H9 (cell line): ENCODE measurements around the gene DNAH8. TPM values are rescaled to one million over a fixed set of nuclear protein-coding genes. Genes with fewer than 3 reads are reported as not detected.

Experiments used
- DNase-seq: peaks from one replicate; pipeline ENCODE4 v3.0.0-alpha.2; 2017
- H2AFZ ChIP-seq: one replicate; pipeline ENCODE4 v1.6.1; 2013; ENCODE audit warnings: mild to moderate bottlenecking, low read length, control low read depth, moderate library complexity
- H2AK5ac ChIP-seq: 2 replicates; pipeline ENCODE4 v1.6.1; 2013; ENCODE audit warnings: low read length, control low read depth, mixed read lengths; ENCODE audit not compliant: insufficient read length
- H2BK120ac ChIP-seq: one replicate; pipeline ENCODE4 v1.6.1; 2013; ENCODE audit warnings: low read depth, mild to moderate bottlenecking, low read length, control low read depth, inconsistent platforms; ENCODE audit not compliant: poor library complexity, severe bottlenecking
- H2BK12ac ChIP-seq: 2 replicates; pipeline ENCODE4 v1.6.1; 2013; ENCODE audit warnings: low read length, control low read depth, mixed read lengths, low read depth; ENCODE audit not compliant: insufficient read length
- H2BK15ac ChIP-seq: 2 replicates; pipeline ENCODE4 v1.6.1; 2013; ENCODE audit warnings: low read depth, low read length, control low read depth
- H2BK20ac ChIP-seq: one replicate; pipeline ENCODE4 v1.6.1; 2013; ENCODE audit warnings: low read depth, mild to moderate bottlenecking, low read length, control low read depth, inconsistent platforms; ENCODE audit not compliant: poor library complexity, severe bottlenecking
- H2BK5ac ChIP-seq: 2 replicates; pipeline ENCODE4 v1.6.1; 2013; ENCODE audit warnings: low read length, control low read depth, mixed read lengths; ENCODE audit not compliant: insufficient read length
- H3K14ac ChIP-seq: 2 replicates; pipeline ENCODE4 v1.6.1; 2013; ENCODE audit warnings: low read length, control low read depth; ENCODE audit not compliant: insufficient read depth
- H3K18ac ChIP-seq: 2 replicates; pipeline ENCODE4 v1.6.1; 2013; ENCODE audit warnings: low read depth, mild to moderate bottlenecking, mixed read lengths, low read length, control low read depth; ENCODE audit not compliant: insufficient read length
- H3K23ac ChIP-seq: 2 replicates; pipeline ENCODE4 v1.6.1; 2013; ENCODE audit warnings: low read length, control low read depth, mixed read lengths, low read depth; ENCODE audit not compliant: insufficient read length
- H3K23me2 ChIP-seq: 2 replicates; pipeline ENCODE4 v1.6.1; 2013; ENCODE audit warnings: low read depth, mild to moderate bottlenecking, mixed read lengths, low read length, control low read depth; ENCODE audit not compliant: insufficient read length, poor library complexity, severe bottlenecking
- H3K27ac ChIP-seq: 2 replicates; pipeline ENCODE4 v1.5.1; 2013; ENCODE audit warnings: low read length, control low read depth, mixed read lengths, low read depth; ENCODE audit not compliant: insufficient read length
- H3K27me3 ChIP-seq: 2 replicates; pipeline ENCODE4 v1.6.1; 2013; ENCODE audit warnings: low read length, control low read depth, inconsistent platforms; ENCODE audit not compliant: insufficient read depth
- H3K4ac ChIP-seq: 2 replicates; pipeline ENCODE4 v1.6.1; 2013; ENCODE audit warnings: low read depth, mild to moderate bottlenecking, control low read depth, inconsistent platforms, low read length, moderate library complexity
- H3K4me1 ChIP-seq: 2 replicates; pipeline ENCODE4 v1.6.1; 2013; ENCODE audit warnings: low read length, control low read depth, inconsistent platforms; ENCODE audit not compliant: insufficient read depth
- H3K4me2 ChIP-seq: 2 replicates; pipeline ENCODE4 v1.6.1; 2013; ENCODE audit warnings: low read length, control low read depth, mixed read lengths; ENCODE audit not compliant: insufficient read length, insufficient read depth
- H3K56ac ChIP-seq: 2 replicates; pipeline ENCODE4 v1.6.1; 2013; ENCODE audit warnings: low read depth, mild to moderate bottlenecking, mixed read lengths, low read length, control low read depth; ENCODE audit not compliant: insufficient read length
- H3K79me1 ChIP-seq: 2 replicates; pipeline ENCODE4 v1.6.1; 2013; ENCODE audit warnings: low read depth, mild to moderate bottlenecking, moderate library complexity, low read length, control low read depth, inconsistent platforms; ENCODE audit not compliant: insufficient read depth, poor library complexity, severe bottlenecking
- H3K79me2 ChIP-seq: 2 replicates; pipeline ENCODE4 v1.6.1; 2013; ENCODE audit warnings: low read length, control low read depth, inconsistent platforms; ENCODE audit not compliant: insufficient read depth
- H3K9ac ChIP-seq: 2 replicates; pipeline ENCODE4 v1.6.1; 2013; ENCODE audit warnings: low read length, control low read depth, mixed read lengths; ENCODE audit not compliant: insufficient read length; ENCODE audit errors: extremely low read depth
- H3K9me3 ChIP-seq: one replicate; pipeline ENCODE4 v1.6.1; 2013; ENCODE audit warnings: low read depth, low read length, inconsistent platforms; ENCODE audit not compliant: control insufficient read depth
- H3T11ph ChIP-seq: one replicate; pipeline ENCODE4 v1.6.1; 2013; ENCODE audit warnings: mild to moderate bottlenecking, low read length, control low read depth, inconsistent platforms
- H4K20me1 ChIP-seq: one replicate; pipeline ENCODE4 v1.6.1; 2013; ENCODE audit not compliant: control insufficient read depth, insufficient read length, insufficient read depth
- H4K5ac ChIP-seq: 2 replicates; pipeline ENCODE4 v1.6.1; 2013; ENCODE audit warnings: low read depth, mild to moderate bottlenecking, mixed read lengths, low read length, control low read depth; ENCODE audit not compliant: insufficient read length
- H4K8ac ChIP-seq: replicated peaks from 2 replicates; pipeline ENCODE4 v1.6.1; 2013; ENCODE audit warnings: low read length, control low read depth, mixed read lengths, low read depth; ENCODE audit not compliant: insufficient read length
- H4K91ac ChIP-seq: 2 replicates; pipeline ENCODE4 v1.6.1; 2013; ENCODE audit warnings: low read depth, mild to moderate bottlenecking, moderate library complexity, mixed read lengths, low read length, control low read depth; ENCODE audit not compliant: insufficient read length
- H3K27ac Mint-ChIP-seq, 3 experiments: 2 replicates in 2 of 3; 3 replicates in 1 of 3; pipeline ENCODE4 v1.8.0; 2020 to 2021; ENCODE audit warnings: mixed read lengths in 3 of 3, mild to moderate bottlenecking in 1 of 3, moderate library complexity in 1 of 3
- H3K27me3 Mint-ChIP-seq: 2 replicates; pipeline ENCODE4 v1.8.0; 2021; ENCODE audit warnings: low read depth, mild to moderate bottlenecking, moderate library complexity, mixed read lengths
- H3K36me3 Mint-ChIP-seq, 3 experiments: 2 replicates in 2 of 3; 3 replicates in 1 of 3; pipeline ENCODE4 v1.8.0; 2020 to 2021; ENCODE audit warnings: low read depth in 3 of 3, mixed read lengths in 3 of 3; ENCODE audit not compliant: insufficient read depth in 1 of 3
- H3K4me1 Mint-ChIP-seq, 2 experiments: 2 replicates each; pipeline ENCODE4 v1.8.0; 2020; ENCODE audit warnings: mixed read lengths in 2 of 2
- H3K4me3 Mint-ChIP-seq, 2 experiments: 2 replicates in 1 of 2; 3 replicates in 1 of 2; pipeline ENCODE4 v1.8.0; 2020 to 2021; ENCODE audit warnings: mild to moderate bottlenecking in 2 of 2, mixed read lengths in 2 of 2, moderate library complexity in 1 of 2
- H3K9me3 Mint-ChIP-seq, 2 experiments: 2 replicates in 1 of 2; 3 replicates in 1 of 2; pipeline ENCODE4 v1.8.0; 2020; ENCODE audit warnings: mild to moderate bottlenecking in 2 of 2, mixed read lengths in 2 of 2, moderate library complexity in 1 of 2
- WGBS: extraction: QIAGEN DNeasy Blood & Tissue Kit; methylation state at CpG from one replicate; pipeline ENCODE4 v1.1.7; 2013; ENCODE audit warnings: missing lambda C conversion rate, low lambda C conversion rate, mixed read lengths; ENCODE audit not compliant: insufficient read length; ENCODE audit errors: extremely low coverage; 5-methylcytosine and 5-hydroxymethylcytosine counted together
- total RNA-seq: library from RNA; stranded (reverse); gene quantifications from 2 replicates; pipeline ENCODE4 v1.2.1, GENCODE V29; 2021
- TF ChIP-seq, protein P1 (sequence below): fragments of 200-600 bp; sonication (generic); conservative IDR thresholded peaks from 3 replicates; pipeline ENCODE4 v1.8.0; 2021; ENCODE audit warnings: antibody characterized with exemption, mild to moderate bottlenecking

The DNAH8 gene
- total RNA-seq, 1 experiment from 2014 or later, result not detected

DNA sequence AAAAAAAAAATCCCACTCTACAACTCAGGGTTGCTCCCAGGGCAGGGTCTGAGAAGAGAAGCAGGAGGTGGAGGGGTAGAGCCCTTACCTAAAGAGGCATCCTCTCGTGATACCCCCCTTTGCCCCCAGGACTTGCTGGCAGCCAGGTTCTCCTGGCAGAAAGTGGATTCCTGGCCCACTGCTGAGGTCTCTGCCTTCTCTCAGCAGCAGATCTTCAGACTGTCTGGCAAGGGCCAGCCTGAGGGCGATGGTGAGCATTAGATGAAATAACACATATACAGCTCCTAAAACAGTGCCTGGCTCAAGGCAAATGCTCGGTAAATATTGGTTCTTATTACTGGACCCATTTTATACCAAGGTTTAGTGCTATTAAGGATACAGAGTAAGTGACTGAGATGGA lies 328.7 kb downstream of the DNAH8 start:
- H2BK15ac ChIP-seq, result no peak overlapping the region
- H3K4me2 ChIP-seq, result no peak overlapping the region
- H3K4me1 Mint-ChIP-seq, result peaks cover 2 to 3% of the 10 kb centered on the region in 2 experiments; a peak in 2 of 4 replicates
- no peak overlapping the region for H2AK5ac ChIP-seq
- no peak overlapping the region for H2BK5ac ChIP-seq
- H3K4me1 ChIP-seq, result no peaks in the 10 kb centered on the region
- H3K79me1 ChIP-seq, result no peaks in the 10 kb centered on the region
- no peak overlapping the region for H3K4ac ChIP-seq
- no peak overlapping the region for H4K8ac ChIP-seq
- no peak overlapping the region for H3K27ac ChIP-seq
- TF ChIP-seq, protein P1, sequence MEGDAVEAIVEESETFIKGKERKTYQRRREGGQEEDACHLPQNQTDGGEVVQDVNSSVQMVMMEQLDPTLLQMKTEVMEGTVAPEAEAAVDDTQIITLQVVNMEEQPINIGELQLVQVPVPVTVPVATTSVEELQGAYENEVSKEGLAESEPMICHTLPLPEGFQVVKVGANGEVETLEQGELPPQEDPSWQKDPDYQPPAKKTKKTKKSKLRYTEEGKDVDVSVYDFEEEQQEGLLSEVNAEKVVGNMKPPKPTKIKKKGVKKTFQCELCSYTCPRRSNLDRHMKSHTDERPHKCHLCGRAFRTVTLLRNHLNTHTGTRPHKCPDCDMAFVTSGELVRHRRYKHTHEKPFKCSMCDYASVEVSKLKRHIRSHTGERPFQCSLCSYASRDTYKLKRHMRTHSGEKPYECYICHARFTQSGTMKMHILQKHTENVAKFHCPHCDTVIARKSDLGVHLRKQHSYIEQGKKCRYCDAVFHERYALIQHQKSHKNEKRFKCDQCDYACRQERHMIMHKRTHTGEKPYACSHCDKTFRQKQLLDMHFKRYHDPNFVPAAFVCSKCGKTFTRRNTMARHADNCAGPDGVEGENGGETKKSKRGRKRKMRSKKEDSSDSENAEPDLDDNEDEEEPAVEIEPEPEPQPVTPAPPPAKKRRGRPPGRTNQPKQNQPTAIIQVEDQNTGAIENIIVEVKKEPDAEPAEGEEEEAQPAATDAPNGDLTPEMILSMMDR, result no peak
- H3K9ac ChIP-seq, result no peak overlapping the region
- H3K4me3 Mint-ChIP-seq, result no peak overlapping the region
- H3K56ac ChIP-seq, result no peak overlapping the region
- no CpG with 5 or more reads among the region's 3 CpGs for WGBS
- H4K5ac ChIP-seq, result no peak overlapping the region
- H3T11ph ChIP-seq, result no peak overlapping the region
- H2BK20ac ChIP-seq, result no peak overlapping the region
- no peak overlapping the region for H3K23ac ChIP-seq
- H3K9me3 Mint-ChIP-seq, result no peaks in the 10 kb centered on the region
- DNase-seq, result no peak
- no peaks in the 10 kb centered on the region for H3K79me2 ChIP-seq
- no peak overlapping the region for H3K27ac Mint-ChIP-seq
- H3K36me3 Mint-ChIP-seq, result no peaks in the 10 kb centered on the region
- no peak overlapping the region for H4K91ac ChIP-seq
- H3K27me3 Mint-ChIP-seq, result peaks cover 71% of the 10 kb centered on the region
- H2BK120ac ChIP-seq, result no peak overlapping the region
- no peaks in the 10 kb centered on the region for H3K9me3 ChIP-seq
- peaks cover 14% of the 10 kb centered on the region; the same call in 1 of the 2 replicates for H3K27me3 ChIP-seq
- no peaks in the 10 kb centered on the region for H4K20me1 ChIP-seq
- H2AFZ ChIP-seq, result no peak overlapping the region
- no peak overlapping the region for H2BK12ac ChIP-seq
- H3K23me2 ChIP-seq, result peaks cover 3% of the 10 kb centered on the region
- no peak overlapping the region for H3K18ac ChIP-seq
- H3K14ac ChIP-seq, result no peak overlapping the region
